ENCODE results near the gene TSPAN31. TPM values are rescaled to one million over a fixed set of nuclear protein-coding genes. Genes with fewer than 3 reads are reported as not detected.

The TSPAN31 gene
- total RNA-seq, 1 donor from 2014 or later: 31.3 TPM

- H3K4me1 Mint-ChIP-seq (ENCODE audit: low read depth): peaks cover 5% of the 10 kb centered on the region
- no peak overlapping the region for H3K4me3 Mint-ChIP-seq (ENCODE audit: low read depth)
- no peak overlapping the region for H3K27ac Mint-ChIP-seq
- peak; percentile 57 for DNase-seq (ENCODE audit: low spot score, unreplicated experiment)
- H3K36me3 Mint-ChIP-seq (ENCODE audit: insufficient read depth): no peaks in the 10 kb centered on the region
- H3K9me3 Mint-ChIP-seq (ENCODE audit: low read depth): no peaks in the 10 kb centered on the region
- H3K27me3 Mint-ChIP-seq: peaks cover 90% of the 10 kb centered on the region
- TF ChIP-seq CTCF (IDR thresholded peaks at IDR 0.05; ENCODE audit: unreplicated experiment): no peak
Observed at GRCh38 chr12:57726884-57727757, 17.7 kb upstream of the TSPAN31 start.

- no peaks in the 10 kb centered on the region for H3K36me3 Mint-ChIP-seq (ENCODE audit: insufficient read depth)
- DNase-seq (ENCODE audit: low spot score, unreplicated experiment): peak; percentile 56
- no peak overlapping the region for H3K27ac Mint-ChIP-seq
- H3K4me1 Mint-ChIP-seq (ENCODE audit: low read depth): peaks cover 5% of the 10 kb centered on the region
- no peaks in the 10 kb centered on the region for H3K9me3 Mint-ChIP-seq (ENCODE audit: low read depth)
- no peak for TF ChIP-seq CTCF (IDR thresholded peaks at IDR 0.05; ENCODE audit: unreplicated experiment)
- H3K27me3 Mint-ChIP-seq: peaks cover 94% of the 10 kb centered on the region
- no peak overlapping the region for H3K4me3 Mint-ChIP-seq (ENCODE audit: low read depth)
Observed at GRCh38 chr12:57727758-57728395, 17.0 kb upstream of the TSPAN31 start.

GRCh38 chr12:57729321-57729844 is 15.5 kb upstream of the TSPAN31 start:
- no peak overlapping the region for H3K4me3 Mint-ChIP-seq (ENCODE audit: low read depth)
- no peak for TF ChIP-seq CTCF (IDR thresholded peaks at IDR 0.05; ENCODE audit: unreplicated experiment)
- no peaks in the 10 kb centered on the region for H3K9me3 Mint-ChIP-seq (ENCODE audit: low read depth)
- H3K4me1 Mint-ChIP-seq (ENCODE audit: low read depth): peaks cover 5% of the 10 kb centered on the region
- peaks cover 93% of the 10 kb centered on the region for H3K27me3 Mint-ChIP-seq
- no peak overlapping the region for H3K27ac Mint-ChIP-seq
- H3K36me3 Mint-ChIP-seq (ENCODE audit: insufficient read depth): no peaks in the 10 kb centered on the region
- DNase-seq (ENCODE audit: low spot score, unreplicated experiment): no peak

- peaks cover 13% of the 10 kb centered on the region for H3K4me1 Mint-ChIP-seq (ENCODE audit: low read depth)
- H3K9me3 Mint-ChIP-seq (ENCODE audit: low read depth): no peaks in the 10 kb centered on the region
- H3K36me3 Mint-ChIP-seq (ENCODE audit: insufficient read depth): no peaks in the 10 kb centered on the region
- H3K27me3 Mint-ChIP-seq: peaks cover 93% of the 10 kb centered on the region
- no peak for TF ChIP-seq CTCF (IDR thresholded peaks at IDR 0.05; ENCODE audit: unreplicated experiment)
- no peak for DNase-seq (ENCODE audit: low spot score, unreplicated experiment)
- H3K4me3 Mint-ChIP-seq (ENCODE audit: low read depth): no peak overlapping the region
- no peak overlapping the region for H3K27ac Mint-ChIP-seq
Observed at GRCh38 chr12:57730336-57731067, 14.3 kb upstream of the TSPAN31 start.
